Measurements from ENCODE around the gene RCAN3.
"Not testable (repeated sequence)": the region's sequence is repeated elsewhere in the genome, so short reads cannot be mapped to it uniquely, and the experiment has no call there.

Gene RCAN3

GRCh38 chr1:24502709-24503058 lies at the start of gene RCAN3:
Gene RCAN3, plus strand, starts transcription at chr1:24502836. Its CDS starts 11,537 bp downstream, at chr1:24514373.
- DNase-seq, result peak; percentile 35

GRCh38 chr1:24452922-24453485 lies 49.6 kb upstream of the RCAN3 start:
- DNase-seq, result no peak

DNA sequence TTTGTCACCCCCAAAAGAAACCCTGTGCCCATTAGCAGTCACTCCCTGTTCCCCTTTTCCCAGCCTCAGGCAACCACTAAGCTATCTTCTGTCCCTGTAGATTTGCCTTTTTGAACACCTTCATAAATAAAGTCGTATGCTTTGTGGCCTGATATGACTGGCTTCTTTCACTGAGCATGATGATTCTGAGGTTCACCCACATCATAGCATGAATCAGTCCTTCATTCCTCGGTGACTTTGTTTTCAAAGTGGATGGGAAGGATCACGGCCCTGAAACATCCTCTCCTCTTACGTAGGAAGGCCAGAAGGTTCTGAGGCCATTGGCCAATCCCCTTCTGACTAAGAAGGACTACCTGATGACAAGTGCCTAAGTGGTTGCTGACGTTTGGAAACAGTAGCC lies 48.0 kb upstream of the RCAN3 start:
- no peak for DNase-seq

GRCh38 chr1:24455272-24455671 lies 47.4 kb upstream of the RCAN3 start:
- no peak for DNase-seq

- no peak for DNase-seq
Measured at GRCh38 chr1:24457866-24458265, 44.8 kb upstream of the RCAN3 start.

DNA sequence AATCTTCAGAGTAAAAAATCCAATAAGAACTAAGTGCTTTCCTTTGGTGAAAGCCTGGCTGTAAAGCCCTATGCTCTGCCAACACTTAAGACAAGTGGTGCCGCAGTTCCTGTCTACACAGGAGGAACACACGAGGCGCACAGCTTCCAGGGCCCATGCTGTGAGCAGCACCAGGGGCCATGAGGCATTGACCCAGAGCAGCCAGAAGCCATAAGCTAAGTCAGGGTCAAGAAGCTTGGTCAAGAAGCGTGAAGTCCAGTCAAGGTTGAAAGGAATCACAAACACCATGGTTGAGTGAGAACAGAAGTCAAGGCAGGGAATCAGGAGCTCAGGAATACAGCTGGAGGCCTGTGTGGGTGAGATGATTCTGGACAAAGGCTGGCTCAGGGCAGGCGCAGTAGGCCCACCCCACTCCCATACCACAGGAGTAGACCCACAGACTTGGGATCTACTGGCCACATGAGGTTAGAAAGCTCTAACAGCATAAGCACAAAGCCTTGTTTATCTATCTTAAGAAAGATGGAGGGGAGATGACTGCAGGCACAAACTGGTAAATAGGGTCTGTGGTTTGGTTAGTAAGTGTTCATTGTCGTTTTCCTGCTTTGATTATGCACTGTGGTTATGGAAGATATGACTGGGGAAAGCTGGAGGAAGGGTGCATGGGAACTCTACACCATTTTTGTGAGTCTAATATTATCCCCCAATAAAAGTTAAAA lies 42.9 kb upstream of the RCAN3 start:
- DNase-seq, result no peak

GRCh38 chr1:24462128-24462527 lies 40.5 kb upstream of the RCAN3 start:
- not testable (repeated sequence) for DNase-seq

GRCh38 chr1:24463776-24464735 lies 38.6 kb upstream of the RCAN3 start:
- no peak for DNase-seq

GRCh38 chr1:24465099-24465498 lies 37.5 kb upstream of the RCAN3 start:
- DNase-seq, result no peak

GRCh38 chr1:24465638-24466037 lies 37.0 kb upstream of the RCAN3 start:
- no peak for DNase-seq

DNA sequence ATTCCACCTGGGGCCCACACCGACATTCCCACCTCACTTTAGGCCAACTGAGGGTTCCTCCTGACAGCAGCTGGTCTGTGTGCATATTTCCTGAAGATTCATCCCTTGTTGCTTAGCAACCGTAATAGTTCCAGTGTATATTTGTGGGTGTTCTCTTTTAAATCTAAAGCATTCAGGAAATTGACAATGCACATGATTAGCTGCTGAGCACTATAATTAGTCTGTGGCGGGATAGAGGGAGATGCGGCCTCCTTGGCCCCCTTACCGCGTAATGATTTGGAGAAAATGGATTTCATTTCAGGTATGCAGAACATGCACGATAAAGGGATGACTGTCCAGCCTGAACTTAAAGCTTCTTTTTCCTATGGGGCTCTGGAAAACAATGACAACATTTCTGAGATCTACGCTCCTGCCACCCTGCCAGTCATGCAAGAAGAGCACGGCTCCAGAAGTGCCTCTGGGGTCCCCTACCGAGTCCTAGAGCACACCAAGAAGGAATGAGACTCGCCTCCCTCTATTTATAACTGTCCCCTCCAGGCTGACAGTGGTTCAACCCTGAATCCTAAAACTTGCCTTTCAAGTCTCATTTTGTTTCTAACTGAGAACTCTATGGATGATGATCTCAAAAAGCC lies 33.8 kb upstream of the RCAN3 start:
- no peak for DNase-seq

- DNase-seq, result no peak
Measured at GRCh38 chr1:24470592-24470991, 32.0 kb upstream of the RCAN3 start.

DNA sequence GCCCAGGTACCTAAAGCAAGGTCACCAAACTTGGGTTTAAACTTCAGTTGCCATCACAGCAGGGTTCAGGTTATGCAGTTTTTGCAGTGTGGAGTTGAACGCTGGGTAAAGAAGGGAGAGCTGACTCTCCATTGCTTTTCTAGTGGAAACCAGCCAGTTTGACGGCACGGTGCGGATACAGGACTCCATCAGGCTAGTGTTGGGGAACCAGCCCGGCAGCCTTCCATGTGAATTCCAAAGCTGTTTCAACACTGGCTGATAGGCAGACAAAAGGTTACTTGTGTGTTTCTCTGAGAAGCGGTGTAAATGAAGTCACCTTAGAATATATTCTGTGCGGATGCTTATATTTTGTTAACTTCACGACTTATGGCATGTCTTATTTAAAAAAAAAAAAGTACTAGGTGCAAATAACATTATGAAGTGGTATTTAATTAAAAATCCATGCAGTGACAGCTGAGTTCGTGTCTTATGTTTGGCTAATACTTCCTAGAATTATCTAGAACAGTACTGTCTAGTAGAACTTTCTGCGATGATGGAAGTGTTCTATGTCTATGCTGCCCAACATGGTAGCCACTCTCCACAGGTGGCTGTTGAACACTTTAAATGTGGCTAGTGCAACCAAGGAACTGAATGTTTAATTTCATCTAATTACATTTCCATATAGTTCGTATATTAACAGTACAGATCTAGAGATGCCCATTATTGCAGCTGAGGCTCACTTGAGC lies 29.9 kb upstream of the RCAN3 start:
- no peak for DNase-seq

DNA sequence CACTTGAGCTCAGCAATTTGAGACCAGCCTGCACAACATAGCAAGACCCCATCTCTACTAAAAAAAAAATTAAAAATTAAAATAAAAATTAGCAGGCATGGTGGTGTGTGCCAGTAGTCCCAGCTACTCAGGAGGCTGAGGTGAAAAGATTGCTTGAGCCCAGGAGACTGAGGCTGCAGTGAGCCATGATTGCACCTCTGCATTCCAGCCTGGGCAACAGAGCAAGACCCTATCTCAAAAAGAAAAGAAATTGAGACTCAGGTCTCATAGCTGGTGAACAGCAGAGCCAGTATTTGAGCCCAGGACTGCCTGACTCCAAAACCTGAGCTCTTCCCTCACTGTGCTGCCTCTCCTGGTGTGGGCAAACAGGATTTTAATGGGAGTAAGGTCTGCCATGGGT lies 28.4 kb upstream of the RCAN3 start:
- DNase-seq, result no peak

DNA sequence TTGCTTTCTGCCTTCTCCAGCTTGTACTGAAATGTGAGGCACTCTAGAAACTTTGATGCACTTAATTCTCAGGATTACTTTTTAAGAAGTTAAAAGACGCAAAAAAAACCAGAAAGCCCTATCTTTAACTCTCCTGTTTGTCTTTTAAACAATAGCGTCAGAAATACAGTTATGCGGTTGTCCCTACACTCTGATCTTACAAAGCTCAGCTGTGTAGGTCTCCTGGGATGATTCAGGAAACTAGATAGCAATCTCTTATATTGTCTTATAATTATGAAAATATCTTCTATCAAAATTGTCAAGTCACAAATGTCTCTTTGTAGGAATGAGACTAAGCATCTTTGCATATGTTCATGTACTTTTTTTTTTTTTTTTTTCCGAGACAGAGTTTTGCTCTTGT lies 26.9 kb upstream of the RCAN3 start:
- DNase-seq, result no peak

DNA sequence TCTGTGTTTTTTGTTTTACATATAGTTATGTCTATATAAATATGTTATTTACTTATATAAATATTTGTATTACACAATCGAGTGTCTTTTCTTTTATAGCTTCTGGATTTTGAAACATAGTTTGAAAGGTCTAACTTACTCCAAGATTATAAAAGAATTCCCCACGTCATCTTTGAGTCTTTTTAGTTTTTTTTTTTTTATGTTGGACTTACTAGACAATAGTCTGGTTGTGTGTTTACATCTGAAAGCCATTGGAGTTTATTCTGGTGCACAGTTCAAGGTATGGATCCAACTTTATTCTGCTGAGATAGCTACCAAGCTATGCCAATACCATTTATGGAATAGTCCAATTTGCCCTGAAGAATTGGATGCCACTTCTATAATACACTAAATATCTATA lies 26.1 kb upstream of the RCAN3 start:
- no peak for DNase-seq

GRCh38 chr1:24477309-24477708 lies 25.3 kb upstream of the RCAN3 start:
- DNase-seq, result no peak

- DNase-seq, result no peak
Measured at GRCh38 chr1:24481101-24481500, 21.5 kb upstream of the RCAN3 start.

DNA sequence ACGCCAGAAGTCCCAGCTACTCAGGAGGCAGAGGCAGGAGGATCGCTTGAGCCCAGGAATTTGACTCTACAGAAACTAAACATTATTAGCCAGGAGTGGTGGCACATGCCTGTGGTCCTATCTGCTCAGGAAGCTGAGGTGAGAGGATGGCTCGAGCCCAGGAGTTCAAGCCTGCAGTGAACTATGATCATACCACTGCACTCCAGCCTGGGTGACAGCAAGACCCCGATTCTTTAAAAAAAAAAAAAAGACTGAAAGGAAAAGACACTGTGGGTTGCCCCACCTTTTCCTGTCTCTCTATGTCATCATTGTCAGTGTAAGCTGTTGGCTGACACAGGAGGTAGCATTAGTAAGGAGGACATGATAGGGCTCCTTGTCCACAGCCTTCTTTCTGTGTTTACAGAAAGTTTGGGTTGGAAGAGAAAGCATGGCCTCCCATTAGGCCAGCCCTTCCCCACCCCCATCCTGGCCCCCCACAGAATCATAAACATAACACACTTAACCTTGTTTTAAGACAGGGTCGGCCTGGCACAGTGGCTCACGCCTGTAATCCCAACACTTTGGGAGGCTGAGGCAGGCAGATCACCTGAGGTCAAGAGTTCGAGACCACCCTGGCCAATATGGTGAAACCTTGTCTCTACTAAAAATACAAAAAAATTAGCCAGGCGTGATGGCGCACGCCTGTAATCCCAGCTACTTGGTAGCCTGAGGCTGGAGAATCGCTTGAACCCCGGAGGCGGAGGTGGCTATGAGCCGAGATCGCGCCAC lies 20.6 kb upstream of the RCAN3 start:
- no peak for DNase-seq

DNA sequence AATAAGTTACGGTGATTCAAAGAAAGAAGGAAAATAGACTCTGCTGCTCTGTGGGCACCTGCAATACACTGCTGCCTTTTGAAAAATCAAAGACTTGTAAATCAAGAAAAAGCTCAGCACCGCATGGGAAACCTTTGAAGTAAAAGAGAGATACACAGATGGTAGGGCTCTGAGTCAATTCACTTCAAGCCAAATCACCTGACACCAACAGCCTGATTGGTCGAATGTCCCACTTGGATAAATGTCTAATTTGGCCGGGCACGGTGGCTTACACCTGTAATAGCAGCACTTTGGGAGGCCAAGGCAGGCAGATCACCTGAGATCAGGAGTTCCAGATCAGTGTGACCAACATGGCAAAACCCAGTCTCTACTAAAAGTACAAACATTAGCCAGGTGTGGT lies 19.2 kb upstream of the RCAN3 start:
- DNase-seq, result no peak

- DNase-seq, result no peak
Measured at GRCh38 chr1:24484199-24484598, 18.4 kb upstream of the RCAN3 start.
